Astrocyte (in vitro differentiated cells and primary cell): Measurements from ENCODE around the gene NWD2. TPM values are rescaled to one million over a fixed set of nuclear protein-coding genes. Genes with fewer than 3 reads are reported as not detected.

ENCODE experiments used
- DNase-seq: peaks from one replicate; pipeline ENCODE4 v3.0.0-alpha.2; 2010; ENCODE audit warnings: low read depth
- FAIRE-seq: peaks from 2 replicates; lab custom pipeline; 2011; peaks lifted over from hg19 to GRCh38; lab: Jason Lieb, UNC
- H2AFZ ChIP-seq: 2 replicates; pipeline ENCODE4 v1.6.0; 2012; ENCODE audit warnings: low read depth, low read length, inconsistent platforms
- H3K27ac ChIP-seq: 2 replicates; pipeline ENCODE4 v1.5.1; 2011; ENCODE audit warnings: low read depth, low read length, inconsistent platforms
- H3K27me3 ChIP-seq: 2 replicates; pipeline ENCODE4 v1.6.0; 2011; ENCODE audit warnings: low read length, inconsistent platforms; ENCODE audit not compliant: insufficient read depth
- H3K36me3 ChIP-seq: 2 replicates; pipeline ENCODE4 v1.5.1; 2011; ENCODE audit warnings: low read length, inconsistent platforms; ENCODE audit not compliant: insufficient read depth
- H3K4me1 ChIP-seq: 2 replicates; pipeline ENCODE4 v1.5.1; 2011; ENCODE audit warnings: low read length, inconsistent platforms; ENCODE audit not compliant: insufficient read depth
- H3K4me2 ChIP-seq: 2 replicates; pipeline ENCODE4 v1.6.0; 2012; ENCODE audit warnings: low read length, inconsistent platforms
- H3K4me3 ChIP-seq: 2 replicates; pipeline ENCODE4 v1.5.1; 2011; ENCODE audit warnings: low read depth, mild to moderate bottlenecking, low read length, inconsistent platforms; ENCODE audit not compliant: insufficient read depth
- H3K79me2 ChIP-seq: 2 replicates; pipeline ENCODE4 v1.6.0; 2012; ENCODE audit warnings: mild to moderate bottlenecking, low read length, inconsistent platforms; ENCODE audit not compliant: insufficient read depth
- H3K9ac ChIP-seq: 2 replicates; pipeline ENCODE4 v1.6.0; 2012; ENCODE audit warnings: mild to moderate bottlenecking, low read length, inconsistent platforms
- H3K9me3 ChIP-seq: 2 replicates; pipeline ENCODE4 v1.5.1; 2012; ENCODE audit warnings: low read depth, mild to moderate bottlenecking, low read length, inconsistent platforms; ENCODE audit not compliant: insufficient read depth
- H4K20me1 ChIP-seq: 2 replicates; pipeline ENCODE4 v1.6.0; 2012; ENCODE audit warnings: low read length, inconsistent platforms; ENCODE audit not compliant: insufficient read depth
- H3K27ac Mint-ChIP-seq: one replicate; pipeline ENCODE4 v1.8.0; 2021; ENCODE audit warnings: mild to moderate bottlenecking, mixed read lengths; ENCODE audit not compliant: unreplicated experiment
- H3K27me3 Mint-ChIP-seq: one replicate; pipeline ENCODE4 v1.8.0; 2021; ENCODE audit warnings: low read depth, mixed read lengths; ENCODE audit not compliant: unreplicated experiment
- H3K36me3 Mint-ChIP-seq: one replicate; pipeline ENCODE4 v1.8.0; 2021; ENCODE audit warnings: low read depth, mixed read lengths; ENCODE audit not compliant: unreplicated experiment
- H3K4me1 Mint-ChIP-seq: one replicate; pipeline ENCODE4 v1.8.0; 2021; ENCODE audit warnings: low read depth, mixed read lengths; ENCODE audit not compliant: unreplicated experiment
- H3K4me3 Mint-ChIP-seq: one replicate; pipeline ENCODE4 v1.8.0; 2021; ENCODE audit warnings: mild to moderate bottlenecking, moderate library complexity, mixed read lengths; ENCODE audit not compliant: unreplicated experiment
- H3K9me3 Mint-ChIP-seq: one replicate; pipeline ENCODE4 v1.8.0; 2021; ENCODE audit warnings: mild to moderate bottlenecking, mixed read lengths; ENCODE audit not compliant: unreplicated experiment
- CTCF ChIP-seq: IDR thresholded peaks from 2 replicates; pipeline ENCODE4 v1.5.1; 2011; ENCODE audit warnings: low read depth, mild to moderate bottlenecking, inconsistent platforms, low read length, moderate library complexity; ENCODE audit not compliant: insufficient read depth
- EZH2 ChIP-seq: IDR thresholded peaks from 2 replicates; pipeline ENCODE4 v1.6.1; 2012; ENCODE audit warnings: mild to moderate bottlenecking, low read length, inconsistent platforms; ENCODE audit not compliant: insufficient read depth
- total RNA-seq: library from RNA; stranded (reverse); gene quantifications from 2 replicates; pipeline ENCODE4 v1.2.1, GENCODE V29; 2021

The NWD2 gene
- total RNA-seq, 1 donor from 2014 or later: not detected

GRCh38 chr4:37324546-37324945 is 80.0 kb downstream of the NWD2 start:
- Histone ChIP-seq H2AFZ (no peak overlapping the region), H3K79me2 (no peaks in the 10 kb centered on the region), H4K20me1 (no peaks in the 10 kb centered on the region), H3K4me3 (no peak overlapping the region), H3K27me3 (no peaks in the 10 kb centered on the region), H3K4me1 (no peaks in the 10 kb centered on the region), H3K4me2 (no peak overlapping the region), H3K9me3 (peaks cover 3% of the 10 kb centered on the region), H3K27ac (no peak overlapping the region), H3K36me3 (no peaks in the 10 kb centered on the region), H3K9ac (no peak overlapping the region)
- TF ChIP-seq EZH2: no peak
- TF ChIP-seq CTCF: no peak
- no peak for DNase-seq
- Mint-ChIP-seq H3K4me1 (peaks cover 11% of the 10 kb centered on the region), H3K9me3 (no peaks in the 10 kb centered on the region), H3K36me3 (no peaks in the 10 kb centered on the region), H3K27ac (no peak overlapping the region), H3K4me3 (no peak overlapping the region), H3K27me3 (no peaks in the 10 kb centered on the region)
- FAIRE-seq: no peak

- Histone ChIP-seq H3K27ac (no peak overlapping the region), H3K9me3 (peaks cover 5% of the 10 kb centered on the region), H3K4me2 (no peak overlapping the region), H3K79me2 (no peaks in the 10 kb centered on the region), H3K9ac (no peak overlapping the region), H3K4me3 (no peak overlapping the region), H3K4me1 (no peaks in the 10 kb centered on the region), H2AFZ (no peak overlapping the region), H4K20me1 (no peaks in the 10 kb centered on the region), H3K36me3 (no peaks in the 10 kb centered on the region), H3K27me3 (no peaks in the 10 kb centered on the region)
- Mint-ChIP-seq H3K27ac (no peak overlapping the region), H3K4me1 (peaks cover 11% of the 10 kb centered on the region), H3K9me3 (no peaks in the 10 kb centered on the region), H3K36me3 (no peaks in the 10 kb centered on the region), H3K27me3 (no peaks in the 10 kb centered on the region), H3K4me3 (no peak overlapping the region)
- FAIRE-seq: no peak
- DNase-seq: no peak
- TF ChIP-seq EZH2 (no peak), CTCF (no peak)
Measured at GRCh38 chr4:37326852-37327251, 82.3 kb downstream of the NWD2 start.

- Mint-ChIP-seq H3K4me3 (no peak overlapping the region), H3K9me3 (peaks cover 2% of the 10 kb centered on the region), H3K4me1 (peaks cover 8% of the 10 kb centered on the region), H3K27me3 (no peaks in the 10 kb centered on the region), H3K27ac (no peak overlapping the region), H3K36me3 (no peaks in the 10 kb centered on the region)
- Histone ChIP-seq H4K20me1 (no peaks in the 10 kb centered on the region), H3K9me3 (no peaks in the 10 kb centered on the region), H2AFZ (no peak overlapping the region), H3K9ac (no peak overlapping the region), H3K4me3 (no peak overlapping the region), H3K27ac (no peak overlapping the region), H3K27me3 (no peaks in the 10 kb centered on the region), H3K79me2 (no peaks in the 10 kb centered on the region), H3K4me2 (no peak overlapping the region), H3K36me3 (no peaks in the 10 kb centered on the region), H3K4me1 (no peaks in the 10 kb centered on the region)
- TF ChIP-seq EZH2 (no peak), CTCF (no peak)
- DNase-seq (no peak), FAIRE-seq (no peak)
Measured at GRCh38 chr4:37338972-37339371, 94.4 kb downstream of the NWD2 start.
